ENCODE results near the gene RHOH.

RHOH gene

DNA sequence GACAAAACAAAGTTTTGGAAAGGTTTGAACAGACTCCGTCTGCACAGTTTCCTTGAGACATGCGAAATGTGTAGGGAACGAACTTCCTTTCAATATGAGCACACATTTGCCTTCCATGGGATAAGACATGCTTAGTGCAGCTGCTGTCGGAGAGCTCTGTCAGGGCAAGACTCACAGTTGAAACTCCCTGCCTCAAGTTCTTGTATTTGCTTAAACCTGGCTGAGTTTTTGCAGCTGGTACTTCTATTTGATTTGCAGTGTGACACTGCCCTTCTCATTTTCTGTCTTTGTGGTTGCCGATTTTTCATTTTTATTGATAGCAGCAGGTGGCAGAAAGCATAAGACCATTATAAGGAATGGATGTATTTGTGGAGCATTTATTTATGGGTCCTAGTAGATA lies 18.2 kb upstream of the RHOH start:
- no peak for DNase-seq (ENCODE audit: low read depth)
- H3K4me3 ChIP-seq (ENCODE audit: low read depth, low read length) = no peak overlapping the region
- TF ChIP-seq, protein P1, sequence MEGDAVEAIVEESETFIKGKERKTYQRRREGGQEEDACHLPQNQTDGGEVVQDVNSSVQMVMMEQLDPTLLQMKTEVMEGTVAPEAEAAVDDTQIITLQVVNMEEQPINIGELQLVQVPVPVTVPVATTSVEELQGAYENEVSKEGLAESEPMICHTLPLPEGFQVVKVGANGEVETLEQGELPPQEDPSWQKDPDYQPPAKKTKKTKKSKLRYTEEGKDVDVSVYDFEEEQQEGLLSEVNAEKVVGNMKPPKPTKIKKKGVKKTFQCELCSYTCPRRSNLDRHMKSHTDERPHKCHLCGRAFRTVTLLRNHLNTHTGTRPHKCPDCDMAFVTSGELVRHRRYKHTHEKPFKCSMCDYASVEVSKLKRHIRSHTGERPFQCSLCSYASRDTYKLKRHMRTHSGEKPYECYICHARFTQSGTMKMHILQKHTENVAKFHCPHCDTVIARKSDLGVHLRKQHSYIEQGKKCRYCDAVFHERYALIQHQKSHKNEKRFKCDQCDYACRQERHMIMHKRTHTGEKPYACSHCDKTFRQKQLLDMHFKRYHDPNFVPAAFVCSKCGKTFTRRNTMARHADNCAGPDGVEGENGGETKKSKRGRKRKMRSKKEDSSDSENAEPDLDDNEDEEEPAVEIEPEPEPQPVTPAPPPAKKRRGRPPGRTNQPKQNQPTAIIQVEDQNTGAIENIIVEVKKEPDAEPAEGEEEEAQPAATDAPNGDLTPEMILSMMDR (IDR thresholded peaks at IDR 0.05; ENCODE audit: low read depth, low read length, missing control alignments) = no peak

DNA sequence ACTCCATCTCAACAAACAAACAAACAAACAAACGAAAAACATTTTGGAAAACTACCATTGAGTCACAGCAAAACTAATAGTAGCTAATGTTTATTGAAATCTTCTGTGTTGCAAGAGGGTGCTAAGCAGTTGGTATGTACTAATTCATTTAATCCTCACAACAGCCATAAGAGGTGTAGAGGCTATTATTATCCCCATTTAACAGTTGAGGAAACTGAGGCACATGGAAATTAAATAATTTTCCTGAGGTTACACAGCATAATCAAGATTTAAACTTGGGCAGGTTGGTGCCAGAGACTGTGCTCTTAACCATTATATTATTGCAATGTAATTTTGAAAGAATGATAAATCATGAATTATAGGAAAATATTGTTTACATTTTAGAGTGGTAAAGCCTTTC lies 17.5 kb upstream of the RHOH start:
- H3K4me3 ChIP-seq (ENCODE audit: low read depth, low read length) = no peak overlapping the region
- no peak for DNase-seq (ENCODE audit: low read depth)
- TF ChIP-seq, protein P1 (IDR thresholded peaks at IDR 0.05; ENCODE audit: low read depth, low read length, missing control alignments) = no peak

DNA sequence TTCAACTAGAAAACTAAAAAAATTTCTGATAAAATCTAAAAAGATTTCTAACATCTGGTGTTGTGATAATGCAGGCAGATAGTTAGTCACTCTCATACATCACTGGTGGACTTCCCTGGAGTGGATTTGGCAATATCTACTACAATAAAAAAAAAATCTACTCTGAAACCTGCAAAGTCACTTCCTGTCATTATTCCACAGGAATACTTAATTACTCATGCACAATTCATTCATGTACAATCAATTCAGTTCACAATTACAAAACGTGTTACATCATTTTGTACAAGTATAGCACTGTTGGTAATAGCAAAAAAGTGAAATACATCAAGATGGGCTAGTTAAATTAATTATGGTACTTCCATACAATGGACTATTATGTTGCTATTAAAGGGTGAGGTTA lies 16.5 kb upstream of the RHOH start:
- no peak for DNase-seq (ENCODE audit: low read depth)
- TF ChIP-seq, protein P1 (IDR thresholded peaks at IDR 0.05; ENCODE audit: low read depth, low read length, missing control alignments) = no peak
- no peak overlapping the region for H3K4me3 ChIP-seq (ENCODE audit: low read depth, low read length)

- DNase-seq (ENCODE audit: low read depth) = no peak
- TF ChIP-seq, protein P1 (IDR thresholded peaks at IDR 0.05; ENCODE audit: low read depth, low read length, missing control alignments) = no peak
- no peak overlapping the region for H3K4me3 ChIP-seq (ENCODE audit: low read depth, low read length)
Measured at GRCh38 chr4:40182001-40182400, 14.8 kb upstream of the RHOH start.

DNA sequence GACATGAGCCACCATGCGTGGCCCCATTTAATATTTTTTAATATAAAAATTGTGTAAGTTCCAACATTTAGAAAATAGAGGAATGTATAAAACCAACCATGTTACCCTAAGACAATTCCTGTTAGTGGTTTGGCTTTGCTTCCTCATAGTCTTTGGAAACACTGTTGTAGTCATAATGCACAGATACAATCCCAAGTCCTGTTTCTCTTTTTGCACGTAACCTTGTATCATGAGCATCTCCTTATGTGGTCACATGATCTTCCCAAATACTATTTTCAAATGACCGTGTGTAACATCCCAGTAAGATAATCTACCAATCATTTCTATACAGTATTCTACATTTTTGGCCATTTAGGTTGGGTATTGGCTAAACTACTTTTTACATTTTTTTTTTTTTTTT lies 13.9 kb upstream of the RHOH start:
- no peak for DNase-seq (ENCODE audit: low read depth)
- H3K4me3 ChIP-seq (ENCODE audit: low read depth, low read length) = no peak overlapping the region
- TF ChIP-seq, protein P1 (IDR thresholded peaks at IDR 0.05; ENCODE audit: low read depth, low read length, missing control alignments) = no peak

GRCh38 chr4:40183615-40184411 lies 13.0 kb upstream of the RHOH start:
- no peak for DNase-seq (ENCODE audit: low read depth)
- H3K4me3 ChIP-seq (ENCODE audit: low read depth, low read length) = no peak overlapping the region
- TF ChIP-seq, protein P1 (IDR thresholded peaks at IDR 0.05; ENCODE audit: low read depth, low read length, missing control alignments) = no peak
